OCI-LY3 (cell line): ENCODE results near the gene CTNNA3.

Experiments
- EZH2phosphoT487 ChIP-seq: fragments of 200-600 bp; shearing (Covaris generic); IDR thresholded peaks from 2 replicates; pipeline ENCODE4 v1.6.1; 2018; ENCODE audit warnings: antibody characterized with exemption, mixed run types, low read depth
- TF ChIP-seq, protein P1 (sequence below): fragments of 200-600, 300-600 bp; sonication (generic); IDR thresholded peaks from 2 replicates; pipeline ENCODE4 v1.5.1; 2014; ENCODE audit warnings: antibody characterized with exemption, low read length, low read depth

DNA sequence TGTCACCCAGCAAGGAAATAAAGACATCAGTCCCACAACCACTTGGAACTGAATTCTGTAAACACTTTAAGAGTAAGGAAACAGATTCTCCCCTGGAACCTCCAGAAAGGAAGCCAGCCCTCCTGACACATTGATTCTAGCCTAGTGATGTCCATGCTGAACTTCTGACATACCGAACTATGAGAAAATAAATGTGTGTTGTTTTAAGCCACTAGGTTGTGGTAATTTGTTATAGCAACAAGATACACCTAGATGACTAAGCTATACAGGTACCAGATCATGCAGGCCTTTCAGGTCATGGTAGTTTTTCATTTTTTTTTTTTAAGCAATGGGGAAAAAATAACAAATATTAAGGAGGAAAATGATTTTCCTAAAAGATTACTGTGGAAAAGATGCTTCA is 807.8 kb downstream of the CTNNA3 start:
- TF ChIP-seq, protein P1, sequence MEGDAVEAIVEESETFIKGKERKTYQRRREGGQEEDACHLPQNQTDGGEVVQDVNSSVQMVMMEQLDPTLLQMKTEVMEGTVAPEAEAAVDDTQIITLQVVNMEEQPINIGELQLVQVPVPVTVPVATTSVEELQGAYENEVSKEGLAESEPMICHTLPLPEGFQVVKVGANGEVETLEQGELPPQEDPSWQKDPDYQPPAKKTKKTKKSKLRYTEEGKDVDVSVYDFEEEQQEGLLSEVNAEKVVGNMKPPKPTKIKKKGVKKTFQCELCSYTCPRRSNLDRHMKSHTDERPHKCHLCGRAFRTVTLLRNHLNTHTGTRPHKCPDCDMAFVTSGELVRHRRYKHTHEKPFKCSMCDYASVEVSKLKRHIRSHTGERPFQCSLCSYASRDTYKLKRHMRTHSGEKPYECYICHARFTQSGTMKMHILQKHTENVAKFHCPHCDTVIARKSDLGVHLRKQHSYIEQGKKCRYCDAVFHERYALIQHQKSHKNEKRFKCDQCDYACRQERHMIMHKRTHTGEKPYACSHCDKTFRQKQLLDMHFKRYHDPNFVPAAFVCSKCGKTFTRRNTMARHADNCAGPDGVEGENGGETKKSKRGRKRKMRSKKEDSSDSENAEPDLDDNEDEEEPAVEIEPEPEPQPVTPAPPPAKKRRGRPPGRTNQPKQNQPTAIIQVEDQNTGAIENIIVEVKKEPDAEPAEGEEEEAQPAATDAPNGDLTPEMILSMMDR, result no peak
- TF ChIP-seq EZH2phosphoT487, result no peak
